Activated CD8-positive, alpha-beta memory T cell treated with anti-CD3 and anti-CD28 coated beads, Interleukin-2, amount 50 U/mL, for 48 hours (primary cell): ENCODE data around the gene MPHOSPH6.
"Not testable (repeated sequence)": the region's sequence is repeated elsewhere in the genome, so short reads cannot be mapped to it uniquely, and the experiment has no call there.

ENCODE experiments used
- DNase-seq: peaks from one replicate; pipeline ENCODE4 v3.0.0-alpha.2; 2020

The MPHOSPH6 gene

DNA sequence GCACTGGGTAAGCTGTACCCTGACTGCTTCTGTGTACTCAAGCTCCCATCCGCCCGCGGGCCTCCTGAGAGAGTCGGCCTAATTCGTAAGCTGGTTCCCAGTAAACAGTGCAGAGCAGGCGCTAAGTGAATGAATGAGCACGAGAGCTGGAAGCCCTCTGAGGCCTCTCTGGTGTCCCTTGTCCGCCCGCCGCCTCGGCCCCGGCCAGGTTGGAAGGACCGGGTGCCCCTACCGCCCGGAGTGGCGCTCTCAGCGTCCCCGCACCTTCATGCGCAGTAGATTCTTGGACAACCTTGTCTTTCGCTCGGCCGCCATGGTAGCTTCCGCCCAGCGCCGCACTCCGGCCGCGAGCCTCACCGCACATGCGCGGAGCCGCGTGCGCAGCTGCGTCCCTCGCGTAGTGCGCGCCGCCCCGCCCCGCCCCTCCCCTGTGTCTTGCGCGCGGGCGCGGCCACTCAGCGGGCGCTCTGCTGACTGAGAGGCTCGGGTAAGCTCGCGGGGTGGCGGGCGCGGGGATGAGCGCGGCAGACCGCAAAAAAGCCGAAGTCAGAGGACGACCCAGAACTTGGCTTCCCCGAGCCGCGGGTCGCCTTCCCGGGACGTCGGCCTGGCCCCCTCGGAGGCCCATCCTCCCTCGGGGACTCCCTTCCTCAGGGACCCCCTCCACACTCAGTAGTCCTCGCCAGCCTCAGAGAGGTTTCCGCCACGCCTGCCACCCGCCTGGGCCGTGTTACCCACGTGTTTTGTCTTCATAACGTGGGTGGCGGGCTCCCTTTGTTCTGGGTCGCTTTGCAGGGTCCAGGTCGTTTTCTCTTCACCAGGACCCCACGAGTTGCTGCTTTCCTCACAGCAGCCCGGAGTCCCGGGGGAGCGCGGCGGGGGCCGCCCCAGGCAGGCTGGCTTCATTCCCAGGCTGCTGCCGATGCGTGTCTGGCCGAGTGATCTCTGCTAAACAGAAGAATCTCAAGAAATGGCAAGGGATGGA is at the start of gene MPHOSPH6:
MPHOSPH6 (minus strand) TSS at position 364 of the 985 bp plus-strand sequence; CDS start at position 315, 49 bp downstream.
- DNase-seq: peak; percentile 94

DNA sequence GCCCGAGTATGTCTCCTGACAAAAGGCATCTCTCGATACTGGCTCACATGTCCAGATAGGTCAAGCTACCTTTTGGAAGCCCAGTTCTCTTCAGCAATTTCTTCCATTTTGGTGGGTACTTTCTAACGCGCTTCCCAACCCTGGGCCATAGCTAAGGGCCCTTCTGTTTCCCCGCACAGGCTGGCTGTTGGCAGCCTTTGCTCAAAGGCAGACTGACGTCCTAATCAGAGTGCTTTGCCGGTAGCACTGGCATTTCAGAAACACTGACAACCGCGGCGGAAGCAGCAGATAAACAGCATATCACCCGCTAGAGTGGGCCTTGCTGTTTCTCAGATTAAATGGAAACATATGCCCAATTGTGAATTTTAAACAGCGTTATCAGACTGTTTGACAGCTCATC is 49.3 kb upstream of the MPHOSPH6 start:
- no peak for DNase-seq

DNA sequence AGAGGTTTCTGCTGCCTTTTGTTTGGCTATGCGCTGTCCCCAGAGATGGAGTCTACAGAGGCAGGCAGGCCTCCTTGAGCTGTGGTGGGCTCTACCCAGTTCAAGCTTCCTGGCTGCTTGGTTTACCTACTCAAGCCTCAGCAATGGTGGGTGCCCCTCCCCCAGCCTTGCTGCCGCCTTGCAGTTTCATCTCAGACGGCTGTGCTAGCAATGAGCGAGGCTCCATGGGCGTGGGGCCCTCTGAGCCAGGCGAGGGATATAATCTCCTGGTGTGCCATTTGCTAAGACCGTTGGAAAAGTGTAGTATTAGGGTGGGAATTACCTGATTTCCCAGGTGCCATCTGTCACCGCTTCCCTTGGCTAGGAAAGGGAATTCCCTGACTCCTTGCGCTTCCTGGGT is 39.3 kb upstream of the MPHOSPH6 start:
- not testable (repeated sequence) for DNase-seq

- DNase-seq: no peak
These were observed 33.2 kb upstream of the MPHOSPH6 start for GRCh38 chr16:82203198-82203597.

DNA sequence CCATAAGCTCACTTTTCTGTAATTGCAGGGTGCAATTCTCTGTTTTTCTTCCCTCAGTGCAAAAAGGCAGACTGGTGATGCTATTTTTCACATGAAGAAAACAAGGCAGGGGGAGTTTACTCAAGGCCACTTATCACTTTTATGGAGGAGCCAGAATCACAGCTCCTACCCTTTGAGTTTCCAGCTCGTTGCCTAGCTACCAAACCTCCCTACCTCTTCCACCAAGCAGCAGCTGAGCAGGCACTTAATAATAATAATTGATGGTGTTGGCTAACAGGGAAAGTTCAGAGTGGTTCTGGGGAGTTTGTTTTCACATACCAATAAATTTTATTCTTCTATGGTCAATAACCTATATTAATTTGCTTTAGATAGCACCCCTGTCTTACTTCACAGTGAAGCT is 31.9 kb upstream of the MPHOSPH6 start:
- no peak for DNase-seq

DNA sequence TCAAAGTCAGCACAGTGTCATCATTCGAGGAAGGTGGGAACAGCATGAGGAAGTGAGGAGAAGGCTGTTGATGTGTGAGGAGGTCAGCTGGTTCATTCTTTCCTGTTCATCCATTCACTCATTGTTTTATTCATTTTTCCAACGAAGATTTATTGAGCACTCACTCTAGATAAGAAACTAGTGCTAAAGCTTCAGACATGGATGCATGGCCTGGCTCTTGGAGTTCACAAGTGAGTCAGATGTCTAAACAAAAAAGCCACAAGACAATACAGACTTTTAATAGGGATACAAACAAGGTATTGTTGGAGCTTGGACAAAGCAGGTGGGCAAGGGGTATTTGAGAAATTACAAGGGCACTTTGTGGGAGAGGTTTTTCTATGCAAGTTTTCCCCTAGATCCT is 31.3 kb upstream of the MPHOSPH6 start:
- DNase-seq: no peak

GRCh38 chr16:82199209-82199608 is 29.2 kb upstream of the MPHOSPH6 start:
- DNase-seq: no peak

GRCh38 chr16:82197540-82198240 is 27.7 kb upstream of the MPHOSPH6 start:
- DNase-seq: no peak

DNA sequence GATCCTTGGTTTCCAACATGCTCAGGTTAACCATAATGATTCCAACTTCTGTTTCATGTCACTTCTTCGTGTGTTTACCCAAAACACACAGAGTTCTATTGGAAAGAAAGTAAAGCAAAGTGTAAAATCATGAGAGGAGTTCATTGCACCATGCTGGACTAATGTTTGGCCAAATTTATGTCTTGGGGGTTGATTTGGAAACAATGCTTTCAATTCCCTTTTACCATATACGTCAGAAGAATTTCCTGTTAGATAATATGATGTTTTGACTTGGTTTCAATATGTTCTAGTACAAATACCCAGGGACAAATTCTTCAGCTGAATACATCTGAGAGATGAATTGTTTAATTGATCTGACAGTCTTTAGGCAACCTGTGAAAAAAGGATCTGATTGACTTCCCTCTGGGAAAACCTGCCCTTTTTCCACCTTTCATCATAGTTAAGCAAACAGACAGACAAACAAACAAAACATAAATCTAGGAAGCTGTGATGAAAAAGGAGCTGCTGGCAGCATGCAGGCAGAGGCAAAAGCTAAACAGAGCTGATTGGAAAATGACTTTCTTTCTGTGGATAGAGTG is 26.0 kb upstream of the MPHOSPH6 start:
- no peak for DNase-seq

DNA sequence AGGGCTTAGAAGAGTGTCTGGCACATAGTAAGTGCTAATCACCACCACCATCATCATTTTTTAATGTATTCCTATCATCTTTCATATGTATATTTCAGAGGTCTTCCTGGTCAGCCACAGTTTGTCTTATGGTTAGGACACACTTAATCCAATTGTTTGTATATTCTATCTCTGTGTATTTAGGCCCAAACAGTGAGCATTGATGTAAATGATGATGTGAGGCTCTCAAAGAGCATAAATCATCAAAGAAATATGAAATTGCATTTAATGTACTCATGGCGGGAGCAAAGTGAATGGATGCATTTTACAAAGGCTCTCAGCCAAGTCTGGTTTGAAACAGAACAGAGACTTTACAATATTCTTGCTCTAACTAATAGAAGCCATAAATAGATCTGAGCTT is 24.1 kb upstream of the MPHOSPH6 start:
- DNase-seq: no peak

GRCh38 chr16:82192665-82193064 is 22.6 kb upstream of the MPHOSPH6 start:
- DNase-seq: peak; percentile 57

DNA sequence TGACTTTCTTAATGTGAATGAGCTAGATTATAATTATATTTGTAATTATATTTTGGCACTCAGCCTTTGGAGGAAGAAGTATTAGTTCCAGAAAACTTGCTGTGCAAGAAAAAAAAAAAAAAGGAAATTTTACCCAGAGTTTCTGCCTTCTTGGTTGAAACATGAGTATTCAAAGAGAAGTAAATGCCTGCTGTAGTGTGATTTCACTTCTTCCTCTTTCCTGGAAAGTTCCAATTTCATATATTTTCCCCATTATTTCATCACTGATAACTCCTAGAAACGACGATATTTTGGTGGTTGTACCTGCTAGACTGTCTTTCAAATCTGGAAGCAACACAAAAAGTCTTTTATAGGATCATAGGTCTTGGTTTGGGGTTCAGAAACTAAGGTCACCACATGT is 20.4 kb upstream of the MPHOSPH6 start:
- no peak for DNase-seq

DNA sequence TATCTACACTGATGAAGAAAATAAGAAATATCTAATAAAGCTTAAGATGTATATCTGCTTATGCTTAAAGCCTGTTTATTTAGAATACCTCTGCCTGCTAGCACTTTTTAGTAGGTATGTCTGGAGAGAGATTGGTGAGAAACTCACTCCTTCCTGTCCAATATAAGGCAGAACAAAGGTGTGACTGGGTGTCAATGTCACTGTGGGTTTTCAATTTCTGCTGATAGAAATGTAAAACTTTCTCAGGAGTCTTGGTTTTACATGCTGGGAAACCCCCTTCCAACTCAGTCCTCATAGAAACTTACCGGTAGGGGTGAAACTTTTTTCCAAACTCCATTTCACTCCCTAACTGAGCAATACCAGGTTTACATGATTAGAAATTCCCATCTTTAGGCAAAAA is 17.8 kb upstream of the MPHOSPH6 start:
- no peak for DNase-seq

- DNase-seq: no peak
These were observed 15.0 kb upstream of the MPHOSPH6 start for GRCh38 chr16:82185012-82185411.

- DNase-seq: no peak
These were observed 14.2 kb upstream of the MPHOSPH6 start for GRCh38 chr16:82184213-82184612.

DNA sequence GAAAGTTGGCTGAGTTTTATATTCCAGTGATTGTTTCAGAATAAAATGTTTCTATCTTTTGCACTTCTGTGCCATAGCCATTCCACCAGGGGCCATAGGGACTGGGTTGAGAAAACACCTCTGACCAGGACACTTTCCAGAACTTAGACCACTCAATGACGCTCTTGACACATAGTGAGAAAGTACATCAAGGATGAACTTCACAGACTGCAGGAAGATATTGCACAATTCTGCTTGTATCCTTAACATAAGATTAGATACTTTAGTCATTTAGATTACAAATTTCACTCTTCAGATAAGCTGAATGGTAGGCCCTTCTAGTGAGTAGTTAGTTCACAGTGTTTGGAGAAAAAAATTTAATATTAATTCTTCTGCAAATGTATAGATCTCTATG is 13.0 kb upstream of the MPHOSPH6 start:
- no peak for DNase-seq

DNA sequence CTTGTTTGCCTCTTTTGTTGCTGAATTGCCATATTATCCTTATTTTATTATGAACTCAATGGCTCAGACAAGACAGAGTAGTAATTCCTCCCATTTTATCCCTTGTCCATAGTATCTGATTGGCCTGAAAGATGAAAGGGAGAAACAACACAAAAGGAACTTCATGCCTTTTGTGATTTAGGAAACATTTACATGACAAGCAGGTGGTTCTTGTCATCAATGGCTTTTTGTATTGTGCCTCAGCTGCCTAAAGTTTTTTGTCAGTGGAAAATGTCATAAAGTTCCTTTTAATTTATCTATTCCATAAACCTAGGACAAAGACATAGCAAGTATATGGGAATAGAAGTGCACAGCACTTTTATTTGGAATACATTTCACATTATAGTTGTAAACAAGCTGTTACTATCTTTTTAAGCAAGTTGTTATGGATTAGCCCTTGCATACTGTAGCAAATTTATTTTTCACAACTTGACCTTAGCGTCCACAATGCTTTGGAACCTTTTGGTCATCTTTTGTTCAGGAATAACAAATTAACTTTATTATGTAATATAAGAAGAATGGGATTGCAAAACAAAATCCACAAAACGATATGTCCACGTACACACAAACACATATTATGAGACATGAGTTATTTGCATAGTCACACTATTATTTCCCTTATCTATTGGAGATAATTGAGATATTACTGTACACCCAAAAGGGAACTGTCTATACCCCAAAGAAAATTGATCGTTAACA is 12.4 kb upstream of the MPHOSPH6 start:
- no peak for DNase-seq

- DNase-seq: no peak
These were observed 11.6 kb upstream of the MPHOSPH6 start for GRCh38 chr16:82181461-82182185.

DNA sequence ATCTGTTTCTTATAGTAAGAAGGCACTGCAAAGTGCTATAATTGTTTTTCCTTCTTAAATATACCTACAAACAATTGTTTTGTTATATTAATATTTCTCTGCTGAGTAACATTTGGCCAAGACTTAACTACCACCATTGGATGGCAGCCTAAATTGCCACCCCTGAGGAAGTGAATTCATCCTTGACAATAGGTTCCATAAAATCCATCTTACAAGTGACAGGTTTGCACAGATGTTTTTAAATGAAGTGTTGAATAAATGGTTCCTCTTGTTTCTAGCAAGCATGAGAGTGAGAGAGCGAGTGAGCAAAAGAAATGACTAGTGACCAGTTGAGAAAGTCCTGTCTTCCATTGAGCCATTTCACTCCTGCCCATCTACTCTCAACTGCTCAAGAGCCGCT is 8.3 kb upstream of the MPHOSPH6 start:
- DNase-seq: no peak

DNA sequence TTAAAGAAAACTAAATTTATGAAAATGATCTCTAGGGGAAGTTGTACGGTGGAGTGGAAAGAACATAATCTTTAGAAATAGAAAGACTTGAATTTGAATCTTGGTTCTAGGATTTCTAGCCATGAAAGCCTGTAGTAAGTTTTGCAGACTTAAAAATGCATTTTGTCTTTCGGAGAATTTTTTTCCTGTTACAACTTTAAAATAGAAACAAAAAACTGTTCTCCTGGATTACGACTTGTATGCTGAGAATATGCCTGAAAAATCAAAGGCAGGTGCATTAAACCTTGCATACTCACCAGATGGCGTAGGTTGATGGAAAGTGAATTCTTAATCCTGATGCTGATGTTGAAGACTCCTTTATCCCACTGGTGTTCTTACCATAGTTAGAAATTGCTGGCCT is 7.5 kb upstream of the MPHOSPH6 start:
- no peak for DNase-seq

DNA sequence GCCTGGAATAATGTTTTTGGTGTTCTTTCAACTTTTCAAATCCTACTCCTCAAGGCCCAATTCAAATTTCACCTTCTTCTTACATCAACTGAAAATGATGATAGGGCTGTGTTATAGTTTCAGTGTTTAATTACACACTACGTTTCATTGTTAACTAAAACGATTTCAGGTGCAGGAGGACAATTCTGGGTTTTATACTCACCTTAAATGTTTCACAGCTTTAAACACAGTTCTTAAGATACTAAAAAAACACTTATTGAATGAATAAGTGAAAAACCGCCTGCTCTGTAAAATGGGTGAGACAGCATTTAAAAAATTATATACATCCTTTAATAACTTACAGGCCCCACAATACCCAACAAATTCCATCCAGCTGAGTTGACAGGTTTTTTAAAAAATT is 6.2 kb upstream of the MPHOSPH6 start:
- no peak for DNase-seq

- DNase-seq: no peak
These were observed 5.6 kb upstream of the MPHOSPH6 start for GRCh38 chr16:82175627-82176026.
